ENCODE results near the gene HMCN1.

HMCN1 gene

GRCh38 chr1:186002406-186002805 is 268.2 kb downstream of the HMCN1 start:
- no peak for DNase-seq (ENCODE audit: low read depth)
- H3K4me3 ChIP-seq (ENCODE audit: low read depth, low read length), result no peak overlapping the region
- TF ChIP-seq MYC (IDR thresholded peaks at IDR 0.05; ENCODE audit: low read depth, low read length) (no peak), POLR2A (IDR thresholded peaks at IDR 0.05; ENCODE audit: extremely low read depth, insufficient read length) (no peak)

DNA sequence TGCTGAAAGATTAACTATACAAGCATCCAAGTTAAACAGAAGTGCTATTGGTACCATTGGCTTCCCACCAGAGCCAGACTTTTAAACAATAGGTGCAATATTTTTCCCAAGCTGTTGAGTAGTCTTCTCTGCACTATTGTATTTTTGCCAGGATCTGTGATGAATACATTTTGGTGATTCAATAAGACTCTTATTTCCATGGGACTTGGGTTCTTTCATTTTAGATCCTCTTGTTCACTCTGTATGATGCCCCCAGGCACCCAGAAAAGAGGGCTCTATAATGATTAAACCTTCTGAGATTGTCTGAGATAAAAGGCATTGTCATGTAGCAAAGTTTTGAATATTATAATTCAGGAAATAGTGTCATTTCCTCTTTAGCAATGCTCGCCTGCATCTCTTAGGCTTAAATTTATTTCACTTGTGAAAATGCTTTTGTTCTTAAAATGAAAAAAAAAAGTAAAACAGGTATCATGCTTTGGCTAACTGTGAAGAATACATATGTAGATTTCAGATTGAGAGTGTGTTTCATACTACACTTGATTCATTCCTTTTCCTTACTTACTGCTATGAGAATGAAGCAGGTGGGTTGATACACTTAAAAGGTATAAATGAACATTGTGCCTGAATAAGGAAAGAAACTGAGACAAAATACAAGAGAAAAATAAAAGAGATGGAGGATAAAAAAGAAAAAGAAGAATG is 275.0 kb downstream of the HMCN1 start:
- TF ChIP-seq, protein P1, sequence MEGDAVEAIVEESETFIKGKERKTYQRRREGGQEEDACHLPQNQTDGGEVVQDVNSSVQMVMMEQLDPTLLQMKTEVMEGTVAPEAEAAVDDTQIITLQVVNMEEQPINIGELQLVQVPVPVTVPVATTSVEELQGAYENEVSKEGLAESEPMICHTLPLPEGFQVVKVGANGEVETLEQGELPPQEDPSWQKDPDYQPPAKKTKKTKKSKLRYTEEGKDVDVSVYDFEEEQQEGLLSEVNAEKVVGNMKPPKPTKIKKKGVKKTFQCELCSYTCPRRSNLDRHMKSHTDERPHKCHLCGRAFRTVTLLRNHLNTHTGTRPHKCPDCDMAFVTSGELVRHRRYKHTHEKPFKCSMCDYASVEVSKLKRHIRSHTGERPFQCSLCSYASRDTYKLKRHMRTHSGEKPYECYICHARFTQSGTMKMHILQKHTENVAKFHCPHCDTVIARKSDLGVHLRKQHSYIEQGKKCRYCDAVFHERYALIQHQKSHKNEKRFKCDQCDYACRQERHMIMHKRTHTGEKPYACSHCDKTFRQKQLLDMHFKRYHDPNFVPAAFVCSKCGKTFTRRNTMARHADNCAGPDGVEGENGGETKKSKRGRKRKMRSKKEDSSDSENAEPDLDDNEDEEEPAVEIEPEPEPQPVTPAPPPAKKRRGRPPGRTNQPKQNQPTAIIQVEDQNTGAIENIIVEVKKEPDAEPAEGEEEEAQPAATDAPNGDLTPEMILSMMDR (IDR thresholded peaks at IDR 0.05; ENCODE audit: low read depth, low read length), result no peak
- no peak for TF ChIP-seq POLR2A (IDR thresholded peaks at IDR 0.05; ENCODE audit: extremely low read depth, insufficient read length)
- TF ChIP-seq MYC (IDR thresholded peaks at IDR 0.05; ENCODE audit: low read depth, low read length), result no peak
- TF ChIP-seq, protein P2, sequence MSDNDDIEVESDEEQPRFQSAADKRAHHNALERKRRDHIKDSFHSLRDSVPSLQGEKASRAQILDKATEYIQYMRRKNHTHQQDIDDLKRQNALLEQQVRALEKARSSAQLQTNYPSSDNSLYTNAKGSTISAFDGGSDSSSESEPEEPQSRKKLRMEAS (IDR thresholded peaks at IDR 0.05; ENCODE audit: low read depth, low read length), result no peak
- no peak for DNase-seq (ENCODE audit: low read depth)
- H3K4me3 ChIP-seq (ENCODE audit: low read depth, low read length), result no peak overlapping the region

DNA sequence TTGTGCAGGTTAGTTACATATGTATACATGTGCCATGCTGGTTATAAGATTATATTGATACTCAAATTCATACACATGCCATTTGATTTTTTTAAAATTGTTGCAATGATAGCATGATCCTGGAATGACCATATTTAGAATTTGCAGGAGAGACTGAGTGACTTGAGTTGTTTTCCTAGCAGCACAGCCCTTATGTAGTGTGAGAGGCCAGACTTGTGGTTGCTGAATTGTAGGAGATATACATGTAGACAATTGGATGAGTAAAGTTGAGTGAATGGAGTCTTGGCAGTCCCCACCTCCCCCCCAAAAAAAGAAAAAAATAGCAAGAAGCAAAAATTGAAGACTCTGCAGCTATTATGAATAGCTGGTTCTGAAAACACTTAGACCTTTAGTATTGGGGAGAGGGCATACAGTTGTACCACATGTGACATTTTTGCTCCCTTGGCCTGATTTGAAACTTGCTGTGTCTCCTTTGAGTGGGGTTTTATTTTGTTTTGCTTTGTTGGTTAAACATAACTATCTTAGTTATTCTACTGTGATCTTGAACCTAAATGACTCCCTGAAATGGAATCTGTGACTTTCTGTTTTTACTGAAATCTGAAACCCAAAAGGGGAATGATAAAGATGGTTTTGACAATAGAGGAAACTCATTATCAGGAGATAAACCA is 280.3 kb downstream of the HMCN1 start:
- no peak overlapping the region for H3K4me3 ChIP-seq (ENCODE audit: low read depth, low read length)

GRCh38 chr1:186016856-186017255 is 282.7 kb downstream of the HMCN1 start:
- no peak for DNase-seq (ENCODE audit: low read depth)
- TF ChIP-seq, protein P2 (IDR thresholded peaks at IDR 0.05; ENCODE audit: low read depth, low read length), result no peak
- TF ChIP-seq MYC (IDR thresholded peaks at IDR 0.05; ENCODE audit: low read depth, low read length) (no peak), POLR2A (IDR thresholded peaks at IDR 0.05; ENCODE audit: extremely low read depth, insufficient read length) (no peak)
- TF ChIP-seq, protein P1 (IDR thresholded peaks at IDR 0.05; ENCODE audit: low read depth, low read length), result no peak
- no peak overlapping the region for H3K4me3 ChIP-seq (ENCODE audit: low read depth, low read length)

More for the DNA sequence above, 280.3 kb downstream of the HMCN1 start:
- DNase-seq (ENCODE audit: low read depth), result no peak
- TF ChIP-seq MYC (IDR thresholded peaks at IDR 0.05; ENCODE audit: low read depth, low read length) (no peak), POLR2A (IDR thresholded peaks at IDR 0.05; ENCODE audit: extremely low read depth, insufficient read length) (no peak)
- TF ChIP-seq, protein P2 (IDR thresholded peaks at IDR 0.05; ENCODE audit: low read depth, low read length), result no peak
- TF ChIP-seq, protein P1 (IDR thresholded peaks at IDR 0.05; ENCODE audit: low read depth, low read length), result no peak

GRCh38 chr1:186022184-186022583 is 288.0 kb downstream of the HMCN1 start:
- TF ChIP-seq POLR2A (IDR thresholded peaks at IDR 0.05; ENCODE audit: extremely low read depth, insufficient read length), result no peak
- TF ChIP-seq, protein P1 (IDR thresholded peaks at IDR 0.05; ENCODE audit: low read depth, low read length), result no peak
- TF ChIP-seq, protein P2 (IDR thresholded peaks at IDR 0.05; ENCODE audit: low read depth, low read length), result no peak
- TF ChIP-seq MYC (IDR thresholded peaks at IDR 0.05; ENCODE audit: low read depth, low read length), result no peak
- H3K4me3 ChIP-seq (ENCODE audit: low read depth, low read length), result no peak overlapping the region
- no peak for DNase-seq (ENCODE audit: low read depth)

DNA sequence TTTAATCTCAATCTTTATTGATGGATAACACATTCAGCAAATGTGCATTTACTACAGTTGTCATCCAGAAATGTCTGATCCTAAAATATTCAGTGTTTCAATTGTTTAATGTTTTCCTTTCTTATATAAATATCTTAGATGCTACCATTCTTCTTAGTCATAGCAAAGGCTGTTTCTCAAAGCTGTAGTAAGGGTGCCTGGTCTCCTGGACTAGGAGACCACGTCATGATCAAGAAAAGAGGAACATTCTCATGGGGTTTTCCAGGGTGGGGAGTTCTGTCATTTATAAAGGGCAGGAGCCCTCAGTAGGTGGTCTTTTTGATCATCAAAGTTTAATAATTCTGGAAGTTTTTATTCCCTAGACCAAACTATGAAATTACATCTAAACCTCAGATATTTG is 292.8 kb downstream of the HMCN1 start:
- TF ChIP-seq, protein P2 (IDR thresholded peaks at IDR 0.05; ENCODE audit: low read depth, low read length), result no peak
- no peak for TF ChIP-seq POLR2A (IDR thresholded peaks at IDR 0.05; ENCODE audit: extremely low read depth, insufficient read length)
- no peak for TF ChIP-seq MYC (IDR thresholded peaks at IDR 0.05; ENCODE audit: low read depth, low read length)
- TF ChIP-seq, protein P1 (IDR thresholded peaks at IDR 0.05; ENCODE audit: low read depth, low read length), result no peak
- no peak for DNase-seq (ENCODE audit: low read depth)
- H3K4me3 ChIP-seq (ENCODE audit: low read depth, low read length), result no peak overlapping the region
